Cardiac septum (tissue), 1 donor: Measurements from ENCODE around the gene TMEM266. TPM values are rescaled to one million over a fixed set of nuclear protein-coding genes. Genes with fewer than 3 reads are reported as not detected.

Source experiments
- total RNA-seq: library from RNA; stranded (reverse); fragmentation: NEBNext Ultra II Directional; extraction: Animal tissue kit (Norgen Biotek cat#: 25700); gene quantifications from one replicate; pipeline ENCODE4 v1.2.1, GENCODE V29; 2021
- donor health status: DM: no; HTN: no; CAD: no.

The TMEM266 gene
- total RNA-seq, 1 donor from 2014 or later, result not detected

Other genes starting within 250 kb of the TMEM266 start
- gene UBE2Q2, start 216.5 kb upstream of the TMEM266 start, total RNA-seq, result 38.3 TPM
- 19.1 TPM for gene FBXO22, start 156.1 kb upstream of the TMEM266 start, total RNA-seq
- not detected for gene NRG4, start 47.6 kb upstream of the TMEM266 start, total RNA-seq